ENCODE measurements around the gene PCCA.
"Not testable (repeated sequence)": the region's sequence is repeated elsewhere in the genome, so short reads cannot be mapped to it uniquely, and the experiment has no call there.

The PCCA gene

DNA sequence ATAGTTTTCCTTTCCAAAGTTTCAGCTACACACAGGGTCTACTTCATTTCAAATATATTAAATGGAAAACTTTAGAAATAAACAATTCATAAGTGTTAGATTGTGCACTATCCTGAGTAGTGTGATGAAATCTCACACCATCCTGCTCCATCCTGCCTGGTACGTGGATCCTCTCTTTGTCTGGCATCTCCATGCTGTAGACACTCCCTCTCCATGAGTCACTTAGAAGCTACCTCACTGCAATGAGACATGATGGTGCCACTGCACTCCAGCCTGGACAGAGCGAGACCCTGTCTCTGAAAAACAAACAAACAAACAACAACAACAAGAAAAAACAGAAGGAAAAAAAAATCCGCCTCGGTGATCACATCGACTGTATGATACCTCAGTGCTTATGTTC is 191.8 kb downstream of the PCCA start:
- TF ChIP-seq POU6F1 (CRISPR knock-in tag; IDR thresholded peaks at IDR 0.05; ENCODE audit: borderline replicate concordance, low read depth) (no peak), ESRRG (CRISPR knock-in tag; IDR thresholded peaks at IDR 0.05) (no peak), TOX (CRISPR knock-in tag; IDR thresholded peaks at IDR 0.05; ENCODE audit: borderline replicate concordance) (no peak), OSR1 (CRISPR knock-in tag; IDR thresholded peaks at IDR 0.05) (no peak), SNAI2 (CRISPR knock-in tag; IDR thresholded peaks at IDR 0.05) (no peak), ZNF8 (CRISPR knock-in tag; IDR thresholded peaks at IDR 0.05) (no peak), PATZ1 (CRISPR knock-in tag; IDR thresholded peaks at IDR 0.05; ENCODE audit: borderline replicate concordance) (no peak), BACH2 (CRISPR knock-in tag; IDR thresholded peaks at IDR 0.05; ENCODE audit: borderline replicate concordance) (no peak), RARB (CRISPR knock-in tag; IDR thresholded peaks at IDR 0.05) (no peak), ARNTL (CRISPR knock-in tag; IDR thresholded peaks at IDR 0.05; ENCODE audit: borderline replicate concordance, low read depth) (no peak), TSHZ2 (CRISPR knock-in tag; IDR thresholded peaks at IDR 0.05) (no peak), PPARA (CRISPR knock-in tag; IDR thresholded peaks at IDR 0.05; ENCODE audit: borderline replicate concordance) (no peak), ISL1 (CRISPR knock-in tag; IDR thresholded peaks at IDR 0.05) (no peak)
- TF ChIP-seq, protein P1, sequence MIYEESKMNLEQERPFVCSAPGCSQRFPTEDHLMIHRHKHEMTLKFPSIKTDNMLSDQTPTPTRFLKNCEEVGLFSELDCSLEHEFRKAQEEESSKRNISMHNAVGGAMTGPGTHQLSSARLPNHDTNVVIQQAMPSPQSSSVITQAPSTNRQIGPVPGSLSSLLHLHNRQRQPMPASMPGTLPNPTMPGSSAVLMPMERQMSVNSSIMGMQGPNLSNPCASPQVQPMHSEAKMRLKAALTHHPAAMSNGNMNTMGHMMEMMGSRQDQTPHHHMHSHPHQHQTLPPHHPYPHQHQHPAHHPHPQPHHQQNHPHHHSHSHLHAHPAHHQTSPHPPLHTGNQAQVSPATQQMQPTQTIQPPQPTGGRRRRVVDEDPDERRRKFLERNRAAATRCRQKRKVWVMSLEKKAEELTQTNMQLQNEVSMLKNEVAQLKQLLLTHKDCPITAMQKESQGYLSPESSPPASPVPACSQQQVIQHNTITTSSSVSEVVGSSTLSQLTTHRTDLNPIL (CRISPR knock-in tag; IDR thresholded peaks at IDR 0.05; ENCODE audit: low read depth) = no peak
- ATAC-seq = no peak

DNA sequence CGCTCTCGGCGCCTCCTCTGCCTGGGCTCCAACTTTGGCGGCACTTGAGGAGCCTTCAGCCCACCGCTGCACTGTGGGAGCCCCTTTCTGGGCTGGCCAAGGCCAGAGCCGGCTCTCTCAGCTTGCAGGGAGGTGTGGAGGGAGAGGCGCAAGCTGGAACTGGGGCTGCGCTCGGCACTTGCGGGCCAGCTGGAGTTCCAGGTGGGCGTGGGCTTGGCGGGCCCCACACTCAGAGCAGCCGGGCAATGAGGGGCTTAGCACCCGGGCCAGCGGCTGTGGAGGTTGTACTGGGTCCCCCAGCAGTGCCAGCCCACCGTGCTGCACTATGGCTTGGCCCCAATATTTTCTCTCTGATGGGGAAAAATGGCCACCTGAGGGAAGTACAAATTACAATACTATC is 193.4 kb downstream of the PCCA start:
- not testable (repeated sequence) for ATAC-seq

DNA sequence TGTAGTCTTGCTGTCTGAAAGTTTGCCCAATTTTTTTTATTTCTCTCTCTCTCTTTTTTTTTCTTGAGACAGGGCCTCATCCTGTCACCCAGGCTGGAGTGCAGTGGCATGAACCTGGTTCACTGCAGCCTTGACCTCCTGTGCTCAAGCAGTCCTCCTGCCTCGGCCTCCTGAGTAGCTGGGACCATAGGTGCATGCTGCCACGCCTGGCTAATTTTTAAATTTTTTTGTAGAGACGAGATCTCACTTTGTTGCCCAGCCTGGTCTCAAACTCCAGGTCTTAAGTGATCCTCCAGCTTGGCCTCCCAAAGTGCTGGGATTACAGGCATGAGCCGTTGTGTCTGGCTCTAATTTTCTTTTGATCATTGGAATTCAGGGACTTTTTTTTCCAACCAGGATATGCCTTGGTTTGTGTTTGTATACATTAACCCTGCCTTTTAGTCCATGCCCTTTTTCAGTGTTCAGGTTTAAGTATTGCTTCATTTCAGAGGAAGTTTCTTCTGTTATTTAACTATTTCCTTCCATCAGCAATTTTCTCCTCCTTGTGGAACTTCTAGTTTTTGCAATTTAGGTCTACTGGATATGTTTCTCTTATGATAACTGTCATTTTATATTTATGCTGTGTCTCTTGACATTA is 201.4 kb downstream of the PCCA start:
- ATAC-seq = no peak
- TF ChIP-seq ZNF565 (CRISPR knock-in tag; conservative IDR thresholded peaks at IDR 0.05; ENCODE audit: low read depth) (no peak), RARB (CRISPR knock-in tag; IDR thresholded peaks at IDR 0.05) (no peak), TSHZ2 (CRISPR knock-in tag; IDR thresholded peaks at IDR 0.05) (no peak), ZNF8 (CRISPR knock-in tag; IDR thresholded peaks at IDR 0.05) (no peak), PATZ1 (CRISPR knock-in tag; IDR thresholded peaks at IDR 0.05; ENCODE audit: borderline replicate concordance) (no peak), ZNF70 (CRISPR knock-in tag; IDR thresholded peaks at IDR 0.05) (no peak), SNAI2 (CRISPR knock-in tag; IDR thresholded peaks at IDR 0.05) (no peak), PPARA (CRISPR knock-in tag; IDR thresholded peaks at IDR 0.05; ENCODE audit: borderline replicate concordance) (no peak), GLIS3 (CRISPR knock-in tag; IDR thresholded peaks at IDR 0.05) (no peak), POU6F1 (CRISPR knock-in tag; IDR thresholded peaks at IDR 0.05; ENCODE audit: borderline replicate concordance, low read depth) (no peak), ISL1 (CRISPR knock-in tag; IDR thresholded peaks at IDR 0.05) (no peak), TCF4 (CRISPR knock-in tag; IDR thresholded peaks at IDR 0.05; ENCODE audit: borderline replicate concordance) (no peak)
- TF ChIP-seq, protein P1 (CRISPR knock-in tag; IDR thresholded peaks at IDR 0.05; ENCODE audit: low read depth) = no peak

Measured in SK-N-SH treated with all-trans-retinoic acid at 6 μM for 48 hours (cell line).